Glutamatergic neuron (in vitro differentiated cells): ENCODE results near the gene HSD11B1L. TPM values are rescaled to one million over a fixed set of nuclear protein-coding genes. Genes with fewer than 3 reads are reported as not detected.
A peak's percentile ranks its signal among the peaks of the same experiment; 100 is the strongest.

Source experiments
- DNase-seq: peaks from one replicate; pipeline ENCODE4 v3.0.0; 2022
- H3K27ac Mint-ChIP-seq: one replicate; pipeline ENCODE4 v1.8.0; 2020; ENCODE audit warnings: mild to moderate bottlenecking, mixed read lengths, inconsistent platforms; ENCODE audit not compliant: unreplicated experiment
- H3K27me3 Mint-ChIP-seq: one replicate; pipeline ENCODE4 v1.8.0; 2020; ENCODE audit warnings: mild to moderate bottlenecking, moderate library complexity, mixed read lengths, inconsistent platforms; ENCODE audit not compliant: unreplicated experiment
- H3K36me3 Mint-ChIP-seq: one replicate; pipeline ENCODE4 v1.8.0; 2020; ENCODE audit warnings: mild to moderate bottlenecking, mixed read lengths, inconsistent platforms; ENCODE audit not compliant: unreplicated experiment
- H3K4me1 Mint-ChIP-seq: one replicate; pipeline ENCODE4 v1.8.0; 2020; ENCODE audit warnings: mild to moderate bottlenecking, low read depth, mixed read lengths, inconsistent platforms; ENCODE audit not compliant: unreplicated experiment
- H3K4me3 Mint-ChIP-seq: one replicate; pipeline ENCODE4 v1.8.0; 2020; ENCODE audit warnings: mild to moderate bottlenecking, mixed read lengths, inconsistent platforms; ENCODE audit not compliant: unreplicated experiment
- H3K9me3 Mint-ChIP-seq: one replicate; pipeline ENCODE4 v1.8.0; 2020; ENCODE audit warnings: mild to moderate bottlenecking, moderate library complexity, mixed read lengths, inconsistent platforms; ENCODE audit not compliant: unreplicated experiment
- total RNA-seq: library from RNA; stranded (reverse); fragmentation: NEBNext Ultra II Directional; extraction: Animal tissue kit (Norgen Biotek cat#: 25700); gene quantifications from one replicate; pipeline ENCODE4 v1.2.1, GENCODE V29; 2021; ENCODE audit not compliant: unreplicated experiment
- TF ChIP-seq, protein P1 (sequence below): fragments of 200-600 bp; sonication (generic); IDR thresholded peaks from one replicate; pipeline ENCODE4 v1.5.0; 2021; ENCODE audit not compliant: partially characterized antibody, unreplicated experiment

The HSD11B1L gene
- total RNA-seq, 1 donor from 2014 or later: 64.4 TPM

- H3K4me1 Mint-ChIP-seq: peaks cover 9% of the 10 kb centered on the region
- H3K27ac Mint-ChIP-seq: peak overlapping the region; percentile 22
- H3K4me3 Mint-ChIP-seq: no peak overlapping the region
- TF ChIP-seq, protein P1, sequence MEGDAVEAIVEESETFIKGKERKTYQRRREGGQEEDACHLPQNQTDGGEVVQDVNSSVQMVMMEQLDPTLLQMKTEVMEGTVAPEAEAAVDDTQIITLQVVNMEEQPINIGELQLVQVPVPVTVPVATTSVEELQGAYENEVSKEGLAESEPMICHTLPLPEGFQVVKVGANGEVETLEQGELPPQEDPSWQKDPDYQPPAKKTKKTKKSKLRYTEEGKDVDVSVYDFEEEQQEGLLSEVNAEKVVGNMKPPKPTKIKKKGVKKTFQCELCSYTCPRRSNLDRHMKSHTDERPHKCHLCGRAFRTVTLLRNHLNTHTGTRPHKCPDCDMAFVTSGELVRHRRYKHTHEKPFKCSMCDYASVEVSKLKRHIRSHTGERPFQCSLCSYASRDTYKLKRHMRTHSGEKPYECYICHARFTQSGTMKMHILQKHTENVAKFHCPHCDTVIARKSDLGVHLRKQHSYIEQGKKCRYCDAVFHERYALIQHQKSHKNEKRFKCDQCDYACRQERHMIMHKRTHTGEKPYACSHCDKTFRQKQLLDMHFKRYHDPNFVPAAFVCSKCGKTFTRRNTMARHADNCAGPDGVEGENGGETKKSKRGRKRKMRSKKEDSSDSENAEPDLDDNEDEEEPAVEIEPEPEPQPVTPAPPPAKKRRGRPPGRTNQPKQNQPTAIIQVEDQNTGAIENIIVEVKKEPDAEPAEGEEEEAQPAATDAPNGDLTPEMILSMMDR: no peak
- H3K9me3 Mint-ChIP-seq: no peaks in the 10 kb centered on the region
- peak; percentile 37 for DNase-seq
- H3K27me3 Mint-ChIP-seq: peaks cover 2% of the 10 kb centered on the region
- H3K36me3 Mint-ChIP-seq: no peaks in the 10 kb centered on the region
Measured at GRCh38 chr19:5652261-5652660, 28.6 kb upstream of the HSD11B1L start.

GRCh38 chr19:5654931-5655330 is 25.9 kb upstream of the HSD11B1L start:
- Mint-ChIP-seq H3K4me3 (no peak overlapping the region), H3K36me3 (no peaks in the 10 kb centered on the region), H3K4me1 (peaks cover 9% of the 10 kb centered on the region), H3K27me3 (peaks cover 2% of the 10 kb centered on the region), H3K27ac (no peak overlapping the region), H3K9me3 (peaks cover 2% of the 10 kb centered on the region)
- TF ChIP-seq, protein P1: no peak
- no peak for DNase-seq

DNA sequence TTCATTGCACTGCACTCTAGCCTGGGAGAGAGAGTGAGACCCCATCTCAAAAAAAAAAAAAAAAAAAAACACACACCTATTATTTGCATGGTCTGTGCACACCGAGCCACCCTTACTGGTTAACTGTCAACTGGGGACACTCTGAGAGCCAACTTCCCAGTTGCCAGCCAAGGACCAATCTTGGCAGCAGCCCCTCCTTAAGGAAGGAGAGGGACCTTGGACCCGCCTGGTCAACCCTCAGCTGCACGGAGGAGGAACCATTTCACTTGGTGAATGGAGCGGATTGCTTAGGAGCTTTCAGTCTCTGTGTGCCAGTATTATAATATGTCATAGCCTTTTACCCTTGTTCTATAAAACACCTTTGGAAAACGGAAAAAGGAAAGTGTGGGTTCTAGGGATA is 25.4 kb upstream of the HSD11B1L start:
- TF ChIP-seq, protein P1: no peak
- Mint-ChIP-seq H3K4me3 (no peak overlapping the region), H3K27ac (no peak overlapping the region), H3K36me3 (no peaks in the 10 kb centered on the region), H3K4me1 (peaks cover 7% of the 10 kb centered on the region), H3K27me3 (peaks cover 2% of the 10 kb centered on the region), H3K9me3 (peaks cover 2% of the 10 kb centered on the region)
- DNase-seq: no peak

- Mint-ChIP-seq H3K4me3 (no peak overlapping the region), H3K36me3 (no peaks in the 10 kb centered on the region), H3K27ac (no peak overlapping the region), H3K27me3 (no peaks in the 10 kb centered on the region), H3K4me1 (peaks cover under 1% of the 10 kb centered on the region), H3K9me3 (peaks cover 2% of the 10 kb centered on the region)
- TF ChIP-seq, protein P1: no peak
- DNase-seq: no peak
Measured at GRCh38 chr19:5661483-5661882, 19.3 kb upstream of the HSD11B1L start.

GRCh38 chr19:5663904-5664303 is 16.9 kb upstream of the HSD11B1L start:
- no peak overlapping the region for H3K27ac Mint-ChIP-seq

More at GRCh38 chr19:5663904-5664303, 16.9 kb upstream of the HSD11B1L start:
- TF ChIP-seq, protein P1: no peak
- H3K4me3 Mint-ChIP-seq: no peak overlapping the region
- H3K36me3 Mint-ChIP-seq: no peaks in the 10 kb centered on the region
- H3K9me3 Mint-ChIP-seq: no peaks in the 10 kb centered on the region
- H3K4me1 Mint-ChIP-seq: peaks cover 3% of the 10 kb centered on the region
- DNase-seq: no peak
- H3K27me3 Mint-ChIP-seq: peaks cover 2% of the 10 kb centered on the region
